Hindlimb muscle (tissue), 1 donor: ENCODE results near the gene RPGR. TPM values are rescaled to one million over a fixed set of nuclear protein-coding genes. Genes with fewer than 3 reads are reported as not detected.

Experiments used
- DNase-seq: peaks from one replicate; pipeline ENCODE4 v3.0.0-alpha.2; 2013
- polyA plus RNA-seq: library from polyadenylated mRNA; unstranded; fragments of 120-200 nt; gene quantifications from one replicate; pipeline ENCODE4 v1.2.1, GENCODE V29; 2013; ENCODE audit not compliant: insufficient read length

RPGR gene
- polyA plus RNA-seq, 1 donor, result 7.7 TPM

- no peak for DNase-seq
Measured at GRCh38 chrX:38318606-38319005, 8.7 kb downstream of the RPGR start.

DNA sequence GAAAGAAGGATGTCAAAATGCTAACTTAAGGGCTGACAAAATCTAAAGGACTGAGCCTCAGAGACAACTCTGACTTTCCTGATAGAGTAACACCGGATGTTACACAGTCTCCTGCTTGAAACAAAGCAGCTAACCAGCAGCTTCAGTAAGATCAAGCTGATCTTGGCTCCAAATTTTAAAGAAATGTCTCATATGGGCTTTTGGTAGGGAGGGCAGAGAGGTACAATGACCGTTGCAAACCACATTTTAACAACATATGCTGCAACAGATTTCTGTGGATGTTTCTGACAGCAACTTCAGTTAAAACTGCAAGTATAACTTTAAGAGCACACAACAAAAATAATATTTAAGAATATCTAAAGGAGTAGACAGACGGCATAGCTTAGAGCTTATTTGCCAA is 9.1 kb downstream of the RPGR start:
- no peak for DNase-seq

GRCh38 chrX:38315186-38315585 is 12.1 kb downstream of the RPGR start:
- DNase-seq, result no peak

GRCh38 chrX:38313190-38313589 is 14.1 kb downstream of the RPGR start:
- DNase-seq, result no peak

GRCh38 chrX:38312436-38312835 is 14.9 kb downstream of the RPGR start:
- no peak for DNase-seq

GRCh38 chrX:38311743-38312142 is 15.6 kb downstream of the RPGR start:
- DNase-seq, result no peak

DNA sequence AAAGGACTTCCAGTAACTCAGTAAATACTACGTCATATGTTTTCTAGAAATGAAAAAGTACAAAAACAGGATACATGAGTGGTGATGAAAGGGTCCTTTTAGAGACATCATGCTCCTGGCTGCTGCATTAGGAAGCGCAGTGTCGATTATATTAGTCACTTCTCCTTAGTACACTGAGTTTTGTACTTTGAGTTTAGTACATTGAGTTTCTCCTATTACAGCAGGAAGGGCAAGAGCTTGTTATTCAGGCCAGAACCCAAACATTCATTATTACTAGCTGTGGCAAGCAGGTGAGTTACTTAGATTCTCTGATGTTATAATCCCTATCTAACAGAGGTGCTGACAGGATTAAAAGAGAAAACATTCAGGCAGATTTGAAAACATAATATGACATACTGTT is 21.3 kb downstream of the RPGR start:
- no peak for DNase-seq

- no peak for DNase-seq
Measured at GRCh38 chrX:38304010-38304409, 23.3 kb downstream of the RPGR start.

- DNase-seq, result peak; percentile 7
Measured at GRCh38 chrX:38293741-38294140, 33.6 kb downstream of the RPGR start.

GRCh38 chrX:38287674-38288073 is 39.6 kb downstream of the RPGR start:
- DNase-seq, result no peak

- no peak for DNase-seq
Measured at GRCh38 chrX:38285649-38286048, 41.7 kb downstream of the RPGR start.

DNA sequence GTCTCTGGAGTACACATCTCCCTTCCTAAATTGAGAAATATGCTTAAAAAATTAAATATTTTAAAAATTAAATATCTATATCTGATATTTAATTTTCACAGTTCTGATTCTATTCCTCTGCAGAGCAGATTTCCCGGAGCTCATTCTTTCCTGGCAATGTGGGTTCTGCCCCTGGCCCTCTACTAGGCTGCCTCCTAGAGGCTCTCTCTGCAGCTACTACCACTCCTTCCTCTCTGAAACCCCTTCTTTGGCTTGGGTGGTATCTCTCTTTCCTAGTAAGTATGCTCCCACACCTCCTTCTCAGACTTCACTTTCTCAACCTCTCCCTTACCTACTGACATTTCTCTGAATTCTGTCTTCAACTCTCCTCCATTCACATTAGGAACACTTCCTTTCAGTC is 45.3 kb downstream of the RPGR start:
- DNase-seq, result peak; percentile 8

DNA sequence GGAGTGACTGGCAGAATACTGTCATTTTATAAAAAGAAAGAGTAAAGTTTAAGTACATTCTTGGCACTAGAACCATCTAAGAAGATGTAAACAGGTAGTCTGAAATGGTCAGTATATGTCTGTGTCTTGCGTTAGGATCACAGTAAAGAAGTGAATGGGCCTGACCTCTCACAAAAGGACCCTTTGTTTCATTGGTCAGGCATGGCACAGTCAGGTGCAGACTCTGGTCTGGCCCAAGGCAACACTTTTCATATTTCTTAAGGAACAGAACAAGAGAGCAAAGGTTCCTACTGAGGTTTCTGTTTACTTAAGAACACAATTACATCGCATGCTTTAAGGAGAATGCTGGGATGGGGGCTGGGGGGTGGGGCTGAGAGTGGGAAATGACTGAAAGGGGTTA is 48.1 kb downstream of the RPGR start:
- no peak for DNase-seq

DNA sequence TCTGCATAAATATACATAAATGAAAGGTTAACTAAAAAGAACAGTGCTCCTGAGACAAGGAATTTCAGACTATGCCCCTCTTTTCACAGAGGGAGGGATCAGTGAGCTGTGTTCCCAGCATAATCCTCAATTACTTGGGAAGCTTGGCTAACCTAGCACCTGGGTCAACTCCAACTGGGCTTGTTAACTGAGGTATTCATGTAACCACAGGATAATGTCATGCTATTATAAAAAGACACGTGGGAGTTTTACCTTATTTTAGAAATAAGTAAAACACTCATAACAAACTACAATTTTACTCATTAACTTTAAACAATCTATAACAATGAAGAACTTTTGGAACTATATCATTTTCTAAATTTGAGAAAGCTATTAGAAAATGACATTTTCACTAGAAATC is 48.6 kb downstream of the RPGR start:
- peak; percentile 13 for DNase-seq

GRCh38 chrX:38277802-38278201 is 49.5 kb downstream of the RPGR start:
- DNase-seq, result no peak

- DNase-seq, result no peak
Measured at GRCh38 chrX:38277136-38277535, 50.2 kb downstream of the RPGR start.

DNA sequence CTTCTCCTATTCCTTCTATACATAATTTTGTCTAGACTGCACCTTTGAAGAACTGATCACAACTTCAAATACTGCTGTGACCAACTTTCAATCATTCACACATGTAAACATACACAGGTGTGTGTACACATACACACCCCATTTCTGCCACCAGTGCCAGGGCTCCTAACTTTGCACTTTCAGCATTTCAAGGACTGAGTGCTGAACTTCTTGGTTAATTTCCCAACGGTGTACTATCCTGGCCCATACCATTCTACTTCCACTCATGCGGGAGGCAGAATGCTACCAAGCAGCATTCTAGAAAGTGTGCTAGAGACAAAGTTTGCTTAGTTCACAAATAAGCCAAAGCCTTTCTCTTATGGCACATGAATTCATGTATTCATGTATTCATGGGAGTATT is 51.2 kb downstream of the RPGR start:
- no peak for DNase-seq

DNA sequence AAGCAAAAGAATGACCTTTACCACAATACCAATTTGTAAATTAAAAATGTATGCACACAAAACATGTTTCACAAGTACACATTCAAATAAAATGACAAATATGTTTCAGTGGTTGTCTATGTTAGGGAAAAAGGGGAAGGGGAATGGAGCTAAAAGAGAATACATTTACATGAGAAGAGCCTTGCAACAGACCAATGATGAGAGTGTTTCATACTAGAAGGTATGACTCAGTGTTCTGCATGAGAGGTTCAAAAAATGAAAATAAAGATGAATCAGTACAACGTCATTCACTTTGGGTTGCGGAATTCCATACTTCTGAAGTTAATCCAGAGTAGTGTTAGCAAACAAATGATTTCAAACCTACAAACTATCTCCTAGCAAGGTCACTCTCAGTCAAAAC is 51.7 kb downstream of the RPGR start:
- no peak for DNase-seq

DNA sequence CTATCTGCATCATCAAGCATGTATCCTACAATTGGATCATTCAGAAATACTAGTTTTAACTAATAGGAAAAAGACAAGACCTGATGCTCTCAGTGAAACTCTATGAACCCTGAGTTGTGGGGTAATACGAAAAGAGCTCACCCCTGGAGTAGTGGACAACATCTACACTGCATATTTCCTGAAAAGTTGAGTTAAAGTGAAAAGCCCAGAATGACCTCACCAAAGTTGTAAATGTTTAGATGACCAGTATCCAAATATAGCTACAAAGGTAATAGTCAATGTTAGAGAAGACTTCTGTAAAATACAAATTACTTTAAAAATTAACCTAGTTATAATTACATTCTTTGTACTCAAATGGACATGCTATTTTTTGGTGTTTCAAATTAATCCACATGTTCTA is 53.9 kb downstream of the RPGR start:
- no peak for DNase-seq

- no peak for DNase-seq
Measured at GRCh38 chrX:38271154-38271716, 56.1 kb downstream of the RPGR start.

GRCh38 chrX:38268011-38268410 is 59.3 kb downstream of the RPGR start:
- DNase-seq, result no peak

- DNase-seq, result no peak
Measured at GRCh38 chrX:38262715-38263620, 64.3 kb downstream of the RPGR start.

DNA sequence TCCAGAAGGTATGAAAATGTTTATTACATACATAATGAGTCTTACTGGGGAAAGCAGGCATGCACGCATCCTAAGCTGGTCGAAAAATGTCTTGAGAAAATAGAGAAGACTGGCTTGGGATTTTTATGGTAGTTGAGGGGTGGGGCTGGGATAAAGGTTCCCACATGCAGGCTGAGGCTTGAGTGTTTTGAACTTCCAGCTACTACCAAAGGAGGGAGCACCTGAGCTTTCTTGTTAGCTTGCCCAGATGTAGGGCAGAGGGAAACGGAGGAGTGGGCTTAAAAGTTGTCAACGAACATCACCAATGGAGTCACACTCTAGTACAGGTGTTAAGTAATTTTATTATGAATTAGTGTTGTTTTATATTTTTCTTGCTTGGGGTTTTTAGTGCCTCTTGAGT is 67.1 kb downstream of the RPGR start:
- DNase-seq, result no peak

- no peak for DNase-seq
Measured at GRCh38 chrX:38256019-38256418, 71.3 kb downstream of the RPGR start.
